Karpas-422 (cell line): ENCODE data around the gene UST. TPM values are rescaled to one million over a fixed set of nuclear protein-coding genes. Genes with fewer than 3 reads are reported as not detected.

ENCODE experiments used
- DNase-seq: peaks from one replicate; pipeline ENCODE4 v3.0.0-alpha.2; 2015
- H2AFZ ChIP-seq: fragments of 200-600 bp; sonication (generic); 2 replicates; pipeline ENCODE4 v1.6.1; 2014; ENCODE audit warnings: antibody characterized with exemption, low read length, mixed read lengths
- H3K27ac ChIP-seq: fragments of 200-600 bp; sonication (generic); 2 replicates; pipeline ENCODE4 v1.5.1; 2014; ENCODE audit warnings: mild to moderate bottlenecking, low read length, moderate library complexity
- H3K27me3 ChIP-seq: fragments of 200-600 bp; sonication (generic); 2 replicates; pipeline ENCODE4 v1.6.1; 2014; ENCODE audit warnings: low read length, mixed read lengths
- H3K36me3 ChIP-seq: fragments of 200-600 bp; sonication (generic); 2 replicates; pipeline ENCODE4 v1.6.1; 2014; ENCODE audit warnings: low read length, mixed read lengths; ENCODE audit not compliant: insufficient read depth
- H3K4me1 ChIP-seq: fragments of 200-600 bp; sonication (generic); 2 replicates; pipeline ENCODE4 v1.6.1; 2014; ENCODE audit warnings: mild to moderate bottlenecking, low read length, mixed read lengths
- H3K4me2 ChIP-seq: fragments of 200-600 bp; sonication (generic); 2 replicates; pipeline ENCODE4 v1.6.1; 2014; ENCODE audit warnings: low read length, low read depth, mild to moderate bottlenecking; ENCODE audit not compliant: poor library complexity, severe bottlenecking
- H3K4me3 ChIP-seq: fragments of 200-600 bp; sonication (generic); 2 replicates; pipeline ENCODE4 v1.5.1; 2014; ENCODE audit warnings: mild to moderate bottlenecking, antibody characterized with exemption, low read length, mixed read lengths
- H3K79me2 ChIP-seq: fragments of 200-600 bp; sonication (generic); 2 replicates; pipeline ENCODE4 v1.6.1; 2014; ENCODE audit warnings: mild to moderate bottlenecking, low read length, mixed read lengths
- H3K9ac ChIP-seq: fragments of 200-600 bp; sonication (generic); 2 replicates; pipeline ENCODE4 v1.6.0; 2014; ENCODE audit warnings: low read length
- H3K9me2 ChIP-seq: fragments of 200-600 bp; sonication (generic), shearing (Covaris generic); replicated peaks from 2 replicates; pipeline ENCODE4 v1.6.0; 2014; ENCODE audit warnings: mild to moderate bottlenecking, low read length, moderate library complexity; ENCODE audit not compliant: insufficient read depth
- H3K9me3 ChIP-seq: fragments of 300-700, 200-600 bp; sonication (generic); 2 replicates; pipeline ENCODE4 v1.6.1; 2014; ENCODE audit warnings: low read length, mixed read lengths
- H4K20me1 ChIP-seq: fragments of 200-600 bp; sonication (generic); 2 replicates; pipeline ENCODE4 v1.6.1; 2014; ENCODE audit warnings: mild to moderate bottlenecking, antibody characterized with exemption, low read length, low read depth; ENCODE audit not compliant: insufficient read depth
- total RNA-seq: library from RNA; depleted of rRNA; stranded (reverse); fragments of >200 nt; shearing (Covaris generic); gene quantifications from 2 replicates; pipeline ENCODE4 v1.2.3, GENCODE V29; 2014; ENCODE audit warnings: low replicate concordance

UST gene
- total RNA-seq, 1 experiment from 2014 or later, result 0.15 TPM

- H3K36me3 ChIP-seq, result no peaks in the 10 kb centered on the region
- no peak overlapping the region for H3K9ac ChIP-seq
- H3K9me2 ChIP-seq, result no peaks in the 10 kb centered on the region
- no peaks in the 10 kb centered on the region for H3K79me2 ChIP-seq
- DNase-seq, result no peak
- no peaks in the 10 kb centered on the region for H3K27me3 ChIP-seq
- H3K4me1 ChIP-seq, result no peaks in the 10 kb centered on the region
- no peak overlapping the region for H3K27ac ChIP-seq
- no peaks in the 10 kb centered on the region for H4K20me1 ChIP-seq
- H3K9me3 ChIP-seq, result no peaks in the 10 kb centered on the region; the same call in 1 of the 2 replicates
- no peak overlapping the region for H2AFZ ChIP-seq
- H3K4me3 ChIP-seq, result no peak overlapping the region
- no peak overlapping the region for H3K4me2 ChIP-seq
These were observed 64.6 kb downstream of the UST start for GRCh38 chr6:148811459-148811858.

DNA sequence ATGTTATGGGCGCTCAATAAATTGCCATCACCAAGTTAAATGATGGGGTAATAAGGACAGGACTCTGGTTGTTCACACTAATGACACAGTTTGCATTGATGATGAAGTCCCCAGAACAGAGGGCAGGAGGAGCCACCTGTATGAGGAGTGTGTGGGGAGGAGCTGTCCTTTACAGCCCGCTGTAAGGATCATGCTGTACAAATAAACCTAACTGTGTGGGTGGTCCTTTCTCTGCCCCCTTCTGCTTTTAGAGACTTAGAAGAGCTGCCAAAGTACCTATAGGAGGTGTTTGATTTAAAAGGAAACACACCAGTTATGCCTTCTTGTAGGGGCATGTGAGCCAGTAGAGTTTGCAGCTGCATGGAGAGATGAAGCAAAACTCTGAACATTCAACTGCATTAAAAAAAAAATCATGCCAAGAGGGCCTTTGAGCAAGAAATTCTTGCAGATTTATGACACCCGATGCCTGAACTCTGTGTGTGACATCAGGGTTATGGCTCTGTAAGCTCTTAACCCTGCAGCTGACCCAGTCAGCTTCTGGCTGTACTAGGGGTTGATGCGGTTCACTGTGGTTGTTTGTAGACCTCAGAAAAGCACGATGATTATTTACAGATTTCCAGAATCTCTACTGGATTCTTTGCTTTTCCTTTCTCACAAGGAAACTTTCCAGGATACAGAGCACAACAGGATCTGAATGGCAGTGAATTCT is 67.4 kb downstream of the UST start:
- DNase-seq, result no peak
- no peaks in the 10 kb centered on the region for H3K36me3 ChIP-seq
- no peaks in the 10 kb centered on the region for H3K9me2 ChIP-seq
- H3K4me2 ChIP-seq, result no peak overlapping the region
- H3K27me3 ChIP-seq, result no peaks in the 10 kb centered on the region
- H4K20me1 ChIP-seq, result no peaks in the 10 kb centered on the region
- no peak overlapping the region for H2AFZ ChIP-seq
- H3K79me2 ChIP-seq, result no peaks in the 10 kb centered on the region
- H3K27ac ChIP-seq, result no peak overlapping the region
- H3K9ac ChIP-seq, result no peak overlapping the region
- H3K4me1 ChIP-seq, result no peaks in the 10 kb centered on the region
- H3K4me3 ChIP-seq, result no peak overlapping the region
- H3K9me3 ChIP-seq, result no peaks in the 10 kb centered on the region; the same call in 1 of the 2 replicates

GRCh38 chr6:148814869-148815268 is 68.0 kb downstream of the UST start:
- no peak overlapping the region for H3K4me2 ChIP-seq
- no peaks in the 10 kb centered on the region for H3K9me2 ChIP-seq
- H2AFZ ChIP-seq, result no peak overlapping the region
- H3K27ac ChIP-seq, result no peak overlapping the region
- no peak for DNase-seq
- no peak overlapping the region for H3K4me3 ChIP-seq
- no peaks in the 10 kb centered on the region for H3K36me3 ChIP-seq
- no peaks in the 10 kb centered on the region; the same call in 1 of the 2 replicates for H3K9me3 ChIP-seq
- no peak overlapping the region for H3K9ac ChIP-seq
- H3K27me3 ChIP-seq, result no peaks in the 10 kb centered on the region
- no peaks in the 10 kb centered on the region for H3K4me1 ChIP-seq
- H3K79me2 ChIP-seq, result no peaks in the 10 kb centered on the region
- no peaks in the 10 kb centered on the region for H4K20me1 ChIP-seq

DNA sequence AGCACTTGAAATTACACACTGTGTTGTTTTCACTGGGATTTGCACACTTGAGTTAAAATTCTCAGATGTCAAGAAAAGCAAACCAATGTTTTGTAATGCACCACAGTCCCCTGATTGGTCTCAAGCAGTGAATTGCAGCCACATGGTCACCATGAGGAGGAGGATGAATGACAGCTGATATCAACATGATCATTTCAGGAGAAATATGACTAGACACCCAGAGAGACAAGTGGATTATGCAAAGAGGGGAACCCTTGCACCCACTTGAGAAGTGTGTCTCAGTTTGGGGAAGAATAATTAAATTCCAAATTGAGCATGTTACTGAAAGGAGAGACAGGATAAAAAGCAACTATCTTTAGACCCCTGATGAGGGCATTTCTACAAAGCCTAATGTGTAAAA is 69.3 kb downstream of the UST start:
- Histone ChIP-seq H2AFZ (no peak overlapping the region), H3K4me3 (no peak overlapping the region)

GRCh38 chr6:148817689-148818088 is 70.9 kb downstream of the UST start:
- H4K20me1 ChIP-seq, result no peaks in the 10 kb centered on the region
- H3K4me3 ChIP-seq, result no peak overlapping the region
- H3K27me3 ChIP-seq, result no peaks in the 10 kb centered on the region
- no peak overlapping the region for H2AFZ ChIP-seq
- no peak overlapping the region for H3K27ac ChIP-seq
- H3K4me1 ChIP-seq, result no peaks in the 10 kb centered on the region
- no peak for DNase-seq
- no peak overlapping the region for H3K9ac ChIP-seq
- no peaks in the 10 kb centered on the region for H3K36me3 ChIP-seq
- H3K9me3 ChIP-seq, result no peaks in the 10 kb centered on the region; the same call in 1 of the 2 replicates
- no peaks in the 10 kb centered on the region for H3K9me2 ChIP-seq
- no peaks in the 10 kb centered on the region for H3K79me2 ChIP-seq
- H3K4me2 ChIP-seq, result no peak overlapping the region

More for the DNA sequence above, 69.3 kb downstream of the UST start:
- Histone ChIP-seq H3K36me3 (no peaks in the 10 kb centered on the region), H3K9me2 (no peaks in the 10 kb centered on the region), H3K4me2 (no peak overlapping the region), H3K27ac (no peak overlapping the region), H3K9me3 (no peaks in the 10 kb centered on the region; the same call in 1 of the 2 replicates), H3K79me2 (no peaks in the 10 kb centered on the region), H3K27me3 (no peaks in the 10 kb centered on the region), H3K9ac (no peak overlapping the region), H4K20me1 (no peaks in the 10 kb centered on the region), H3K4me1 (no peaks in the 10 kb centered on the region)
- no peak for DNase-seq

GRCh38 chr6:148818939-148819575 is 72.2 kb downstream of the UST start:
- Histone ChIP-seq H3K27me3 (no peaks in the 10 kb centered on the region), H4K20me1 (no peaks in the 10 kb centered on the region), H3K9ac (no peak overlapping the region), H3K36me3 (no peaks in the 10 kb centered on the region), H3K4me1 (no peaks in the 10 kb centered on the region), H3K79me2 (no peaks in the 10 kb centered on the region), H3K4me2 (no peak overlapping the region), H3K27ac (no peak overlapping the region), H3K4me3 (no peak overlapping the region), H3K9me2 (no peaks in the 10 kb centered on the region), H3K9me3 (no peaks in the 10 kb centered on the region; the same call in 1 of the 2 replicates), H2AFZ (no peak overlapping the region)
- no peak for DNase-seq

DNA sequence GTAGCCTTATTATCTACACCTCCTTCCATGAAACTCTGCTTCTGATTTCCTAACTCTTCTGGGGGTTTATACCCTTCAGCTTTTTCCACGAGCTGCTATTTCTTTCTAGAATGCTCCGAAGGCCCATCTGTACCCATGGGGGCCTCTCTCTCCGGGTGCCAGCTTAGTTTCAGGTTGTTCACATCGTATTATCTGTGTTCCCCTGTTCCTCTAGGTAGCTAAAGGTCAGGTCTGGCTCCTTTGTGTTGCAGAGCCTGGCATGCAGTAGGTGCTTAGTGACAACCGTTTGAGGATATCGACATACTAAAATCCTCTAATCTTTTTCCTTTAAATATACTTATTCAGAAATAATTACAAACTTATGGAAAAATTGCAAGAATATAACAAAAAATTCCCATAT is 73.0 kb downstream of the UST start:
- Histone ChIP-seq H2AFZ (no peak overlapping the region), H3K36me3 (no peaks in the 10 kb centered on the region), H3K4me3 (no peak overlapping the region), H3K9me2 (no peaks in the 10 kb centered on the region), H3K27ac (no peak overlapping the region), H3K9ac (no peak overlapping the region), H4K20me1 (no peaks in the 10 kb centered on the region), H3K4me2 (no peak overlapping the region), H3K27me3 (no peaks in the 10 kb centered on the region), H3K79me2 (no peaks in the 10 kb centered on the region), H3K9me3 (no peaks in the 10 kb centered on the region; the same call in 1 of the 2 replicates), H3K4me1 (no peaks in the 10 kb centered on the region)
- no peak for DNase-seq

DNA sequence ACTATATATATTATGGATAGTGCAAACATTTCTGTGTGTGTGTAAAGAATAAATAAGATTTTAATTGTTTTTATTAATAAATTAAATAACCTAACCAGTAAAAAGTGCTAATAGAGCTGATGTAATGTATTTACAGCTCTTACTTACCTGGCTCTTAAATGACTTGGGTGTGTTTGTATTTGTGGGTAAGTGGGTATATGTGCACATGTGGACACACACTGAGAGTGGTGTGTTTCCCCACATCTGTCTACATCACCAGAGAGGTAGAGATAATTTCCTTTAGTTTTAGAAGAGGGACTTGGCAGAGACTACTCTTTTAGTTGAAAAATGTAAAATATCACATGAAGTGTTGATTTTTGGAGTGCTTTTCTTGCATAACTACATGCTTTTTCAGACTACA is 76.0 kb downstream of the UST start:
- Histone ChIP-seq H2AFZ (no peak overlapping the region), H3K4me3 (no peak overlapping the region), H3K27ac (no peak overlapping the region), H3K27me3 (no peaks in the 10 kb centered on the region), H3K4me1 (no peaks in the 10 kb centered on the region), H3K79me2 (no peaks in the 10 kb centered on the region), H4K20me1 (no peaks in the 10 kb centered on the region), H3K9me3 (no peaks in the 10 kb centered on the region), H3K36me3 (no peaks in the 10 kb centered on the region), H3K4me2 (no peak overlapping the region), H3K9ac (no peak overlapping the region), H3K9me2 (no peaks in the 10 kb centered on the region)
- no peak for DNase-seq
